GM12865 (cell line): ENCODE results near the gene CLEC19A.
"Not testable (repeated sequence)": the region's sequence is repeated elsewhere in the genome, so short reads cannot be mapped to it uniquely, and the experiment has no call there.

Experiments used
- DNase-seq: peaks from one replicate; pipeline ENCODE4 v3.0.0; 2010; ENCODE audit warnings: low read depth
- H3K4me3 ChIP-seq: 2 replicates; pipeline ENCODE4 v1.5.1; 2011; ENCODE audit warnings: mild to moderate bottlenecking, low read depth, low read length, control low read depth
- CTCF ChIP-seq: IDR thresholded peaks from 2 replicates; pipeline ENCODE4 v1.5.1; 2011; ENCODE audit warnings: low read length, control low read depth, low read depth, inconsistent platforms; ENCODE audit not compliant: insufficient read depth; ENCODE audit errors: missing control alignments

CLEC19A gene

GRCh38 chr16:19315889-19316433 is 30.4 kb downstream of the CLEC19A start:
- no peak for TF ChIP-seq CTCF
- no peak overlapping the region for H3K4me3 ChIP-seq
- DNase-seq = no peak

DNA sequence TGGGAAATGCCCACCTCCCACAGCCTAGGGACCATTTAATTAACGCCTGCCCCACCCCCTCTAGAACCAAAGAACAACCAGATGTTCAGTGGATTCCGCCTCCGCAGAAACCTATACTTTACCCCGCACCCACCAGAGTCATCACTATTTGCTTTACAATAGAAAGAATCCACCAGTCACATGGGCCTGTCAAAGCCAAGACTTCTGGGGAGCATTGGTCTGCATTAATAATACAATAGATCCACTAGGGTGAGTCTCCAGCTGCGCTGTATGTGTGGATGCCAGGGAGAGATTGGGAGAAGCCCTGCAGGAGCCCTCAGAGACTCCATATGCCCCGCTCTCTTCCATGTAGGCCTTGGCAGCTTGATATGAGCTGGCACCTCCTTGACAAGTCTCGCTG is 31.3 kb downstream of the CLEC19A start:
- no peak overlapping the region for H3K4me3 ChIP-seq
- DNase-seq = no peak
- TF ChIP-seq CTCF = no peak

DNA sequence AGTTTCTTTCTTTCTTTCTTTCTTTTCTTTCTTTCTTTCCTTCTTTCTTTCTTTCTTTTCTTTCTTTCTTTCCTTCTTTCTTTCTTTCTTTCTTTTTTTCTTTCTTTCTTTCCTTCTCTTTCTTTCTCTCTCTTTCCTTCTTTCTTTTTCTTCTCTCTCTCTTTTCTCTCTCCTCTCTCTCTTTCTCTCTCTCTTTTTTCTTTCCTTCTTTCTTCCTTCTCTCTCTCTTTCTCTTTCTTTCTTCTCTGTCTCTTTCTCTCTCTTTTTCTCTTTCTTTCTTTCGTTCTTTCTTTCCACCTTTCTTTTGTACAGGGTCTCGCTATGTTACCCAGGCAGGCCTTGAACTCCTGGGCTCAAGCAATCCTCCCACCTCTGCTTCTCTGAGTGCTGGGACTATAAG is 35.7 kb downstream of the CLEC19A start:
- DNase-seq, H3K4me3 ChIP-seq: not testable (repeated sequence)

DNA sequence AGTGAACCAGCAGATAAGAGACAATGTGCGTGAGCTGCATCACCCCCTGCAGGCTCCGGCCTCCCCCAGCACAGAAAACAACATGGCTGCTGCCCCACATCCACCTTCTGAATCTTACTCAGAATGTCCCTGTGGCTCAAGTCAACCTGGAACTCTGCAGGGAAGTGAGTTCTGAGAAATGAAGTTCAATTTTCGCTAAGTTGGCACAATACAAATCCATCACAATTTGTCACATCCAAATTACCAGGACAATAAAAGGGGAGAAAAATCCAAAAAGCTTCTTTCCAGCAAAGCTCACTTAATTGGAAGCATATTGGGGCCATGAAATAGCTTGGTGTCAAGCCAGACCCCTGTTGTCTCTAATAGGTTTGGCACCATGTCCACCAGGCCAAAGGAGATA is 38.1 kb downstream of the CLEC19A start:
- TF ChIP-seq CTCF = no peak
- DNase-seq = no peak
- no peak overlapping the region for H3K4me3 ChIP-seq

DNA sequence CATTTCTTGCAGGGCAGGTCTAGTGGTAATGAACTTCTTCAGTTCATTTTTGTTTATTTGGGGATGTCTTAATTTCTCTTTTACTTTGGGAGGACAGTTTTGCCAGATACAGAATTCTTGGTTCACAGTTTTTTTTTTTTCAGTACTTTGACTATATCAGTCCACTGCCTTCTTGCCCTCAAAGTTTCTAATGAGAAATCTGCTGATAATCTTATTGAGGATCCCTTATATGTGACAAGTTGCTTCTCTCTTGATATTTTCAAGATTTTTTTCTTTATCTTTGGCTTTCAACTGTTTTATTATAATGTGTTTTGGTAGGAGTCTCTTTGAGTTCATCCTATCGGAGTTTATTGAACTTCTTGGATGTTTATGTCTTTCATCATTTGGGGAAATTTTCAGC is 42.8 kb downstream of the CLEC19A start:
- DNase-seq = no peak
- TF ChIP-seq CTCF = no peak
- no peak overlapping the region for H3K4me3 ChIP-seq

DNA sequence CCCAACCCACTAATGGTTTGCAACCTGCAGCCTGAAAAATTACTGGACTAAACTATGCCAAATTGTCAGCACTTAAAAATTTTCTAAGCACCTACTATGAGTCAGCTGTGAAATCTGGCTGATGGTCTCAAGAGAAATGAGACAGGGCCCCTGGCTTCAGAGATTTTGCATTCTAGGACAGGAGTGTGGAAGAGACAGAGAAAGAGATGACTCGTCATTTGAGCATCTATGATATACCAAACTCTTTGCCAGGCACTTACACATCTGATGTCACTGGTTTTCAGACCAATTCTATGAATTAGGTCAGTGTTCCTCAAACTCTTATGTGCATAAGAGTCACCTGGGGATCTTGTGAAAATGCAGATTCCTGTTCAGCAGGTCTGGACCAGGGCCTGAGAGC is 44.4 kb downstream of the CLEC19A start:
- no peak for TF ChIP-seq CTCF
- no peak for DNase-seq
- H3K4me3 ChIP-seq = no peak overlapping the region

DNA sequence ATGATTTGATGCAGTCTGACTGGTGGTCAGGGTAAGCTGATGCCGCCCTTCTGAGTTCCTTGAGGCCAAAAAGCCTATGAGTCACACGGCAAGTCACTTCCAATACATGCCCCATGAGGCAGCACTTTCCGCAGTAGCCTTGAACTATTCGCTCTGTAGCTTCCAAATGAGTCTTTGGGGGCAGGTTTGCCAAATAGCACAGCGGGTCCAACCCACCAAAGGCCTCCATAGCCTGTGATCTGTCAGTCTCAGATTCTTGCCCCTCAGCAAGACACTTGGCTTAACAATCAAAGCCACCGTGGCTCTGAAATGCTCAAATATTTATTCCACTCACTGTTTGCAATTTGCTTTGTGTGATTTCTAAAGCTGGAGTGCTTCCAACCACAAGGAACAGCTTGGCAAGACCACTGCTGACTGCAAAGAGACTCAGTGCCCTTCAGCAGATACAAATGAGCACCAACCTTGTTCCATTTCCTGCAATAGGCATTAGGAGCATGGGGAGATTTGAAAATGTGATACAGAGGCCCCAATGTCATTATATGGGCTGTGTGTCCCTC is 45.4 kb downstream of the CLEC19A start:
- TF ChIP-seq CTCF = no peak
- no peak overlapping the region for H3K4me3 ChIP-seq
- DNase-seq = no peak

- H3K4me3 ChIP-seq = no peak overlapping the region
- DNase-seq = no peak
- TF ChIP-seq CTCF = no peak
These were observed 46.3 kb downstream of the CLEC19A start for GRCh38 chr16:19331794-19332193.
